Measurements from ENCODE around the gene RGL3.
A peak's percentile ranks its signal among the peaks of the same experiment; 100 is the strongest.

The RGL3 gene

DNA sequence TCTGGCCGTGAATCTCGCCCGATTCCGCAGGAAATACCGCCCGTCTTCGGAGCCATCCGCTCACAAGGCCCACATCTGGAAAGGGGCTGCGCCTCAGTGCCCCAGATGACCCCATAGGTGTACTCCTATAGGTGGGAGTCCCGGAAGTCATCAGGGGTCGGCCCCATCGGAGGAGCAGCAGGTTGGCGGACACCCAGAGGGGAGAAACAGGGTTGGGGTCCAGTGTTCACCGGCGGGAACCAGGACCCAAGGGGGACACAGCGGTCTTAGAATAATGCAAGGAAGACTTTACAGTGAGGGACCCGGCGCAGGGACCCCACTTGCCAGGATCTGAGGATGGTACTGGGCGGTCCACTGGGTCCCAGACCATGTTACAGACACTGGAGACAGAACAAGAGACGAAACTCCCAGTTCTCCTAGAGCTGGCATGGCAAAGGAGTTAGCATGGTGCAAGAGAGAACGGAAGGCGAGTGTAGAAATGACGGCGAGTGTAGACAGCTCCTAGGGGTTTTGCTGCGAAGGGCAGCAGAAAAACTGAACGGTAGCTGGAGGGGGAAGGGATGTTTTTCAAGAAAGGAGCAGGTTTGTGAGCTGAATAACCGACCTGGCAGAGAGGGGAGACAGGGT lies 4.2 kb upstream of the RGL3 start:
- TF ChIP-seq CTCF (IDR thresholded peaks at IDR 0.05; ENCODE audit: low read length, missing control alignments) = no peak
- DNase-seq (ENCODE audit: low read depth) = no peak
- no peak overlapping the region for H3K4me3 ChIP-seq (replicated peaks; ENCODE audit: low read depth, low read length)

- DNase-seq (ENCODE audit: low read depth) = peak; percentile 61
- H3K4me3 ChIP-seq (replicated peaks; ENCODE audit: low read depth, low read length) = no peak overlapping the region
- no peak for TF ChIP-seq CTCF (IDR thresholded peaks at IDR 0.05; ENCODE audit: low read length, missing control alignments)
Observed at GRCh38 chr19:11422163-11423065, 3.3 kb upstream of the RGL3 start.

DNA sequence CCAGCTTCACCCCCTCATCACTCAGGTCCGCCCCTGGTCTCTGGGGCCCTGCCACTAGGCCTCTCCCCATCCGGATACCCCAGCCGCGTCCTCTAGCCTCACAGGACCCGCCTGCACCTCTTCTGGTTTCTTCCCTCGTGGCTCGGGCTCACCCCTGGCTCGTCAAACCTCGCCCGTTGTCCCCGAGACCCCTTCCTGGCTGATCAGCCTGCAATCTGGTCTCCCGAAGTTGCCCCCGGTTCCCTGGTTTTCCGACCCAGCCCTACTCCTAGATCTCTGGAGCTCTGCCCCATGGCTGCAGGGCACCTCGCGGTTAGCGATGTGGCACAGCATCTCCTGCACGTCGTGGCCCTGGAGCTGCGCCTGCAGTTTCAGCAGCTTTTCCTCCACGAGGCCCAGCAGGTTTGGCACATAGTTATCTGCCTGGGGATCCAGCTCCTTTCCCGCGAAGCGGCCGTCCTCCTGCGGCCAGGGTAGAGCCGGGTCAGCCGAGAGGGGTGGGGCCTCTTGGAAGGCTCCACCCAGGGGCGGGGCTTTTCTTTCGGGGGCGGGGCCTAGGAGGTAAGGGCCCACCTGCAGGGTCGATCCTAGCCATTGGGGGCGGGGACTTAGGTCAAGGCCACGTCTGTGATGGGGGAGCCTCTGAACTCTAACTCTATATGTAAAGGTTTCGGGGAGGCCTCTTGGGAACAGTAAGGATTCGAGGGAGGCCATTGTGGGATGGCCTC lies 2.4 kb upstream of the RGL3 start:
- TF ChIP-seq CTCF (IDR thresholded peaks at IDR 0.05; ENCODE audit: low read length, missing control alignments) = no peak
- DNase-seq (ENCODE audit: low read depth) = no peak
- no peak overlapping the region for H3K4me3 ChIP-seq (replicated peaks; ENCODE audit: low read depth, low read length)

DNA sequence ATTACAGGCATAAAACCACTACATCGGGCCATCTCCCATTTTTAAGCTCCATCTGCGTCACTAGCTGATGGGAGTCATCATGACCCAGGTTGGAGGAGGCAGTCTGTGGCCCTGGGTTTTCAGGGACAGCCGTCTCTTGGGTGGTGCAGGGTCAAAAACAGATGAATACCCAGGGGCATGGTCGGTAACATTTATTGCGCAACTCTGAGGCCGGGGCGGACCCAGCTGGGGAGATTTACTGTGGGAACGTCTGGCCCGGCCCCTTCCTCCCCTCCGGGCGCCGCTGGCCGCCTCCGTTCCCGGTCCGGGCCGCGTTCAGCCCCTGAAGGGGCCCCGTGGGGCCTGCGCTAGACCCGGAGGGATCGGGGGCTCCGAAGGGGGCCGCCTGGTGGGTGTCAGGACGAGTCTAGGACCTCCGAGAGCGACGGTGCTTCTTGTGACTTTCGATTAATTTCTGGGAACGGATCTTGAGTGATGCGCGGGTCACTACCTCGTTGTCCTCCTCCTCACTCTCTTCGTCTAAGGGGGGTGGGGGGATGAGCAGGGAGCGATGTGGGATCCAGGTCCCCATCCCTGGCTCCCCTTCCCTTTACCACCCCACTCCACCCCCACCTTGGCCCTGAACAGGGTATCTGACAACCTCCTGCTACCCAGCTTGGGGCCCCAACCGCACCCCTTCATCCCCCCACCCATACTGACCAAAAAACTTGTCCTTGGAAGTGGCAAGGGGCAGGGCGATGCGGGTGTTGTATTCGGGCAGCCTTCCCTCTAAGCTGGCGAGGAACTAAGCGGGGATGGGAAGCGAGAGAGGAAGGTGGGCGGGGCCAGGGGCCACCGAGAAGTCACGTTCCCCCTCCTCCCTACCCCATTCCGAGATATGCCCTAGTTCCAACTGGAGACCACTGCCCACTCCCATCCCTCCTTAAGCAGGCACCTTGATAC lies 1.6 kb upstream of the RGL3 start:
- TF ChIP-seq CTCF (IDR thresholded peaks at IDR 0.05; ENCODE audit: low read length, missing control alignments) = no peak
- peak overlapping the region; percentile 38 for H3K4me3 ChIP-seq (replicated peaks; ENCODE audit: low read depth, low read length)
- DNase-seq (ENCODE audit: low read depth) = peak; percentile 53

DNA sequence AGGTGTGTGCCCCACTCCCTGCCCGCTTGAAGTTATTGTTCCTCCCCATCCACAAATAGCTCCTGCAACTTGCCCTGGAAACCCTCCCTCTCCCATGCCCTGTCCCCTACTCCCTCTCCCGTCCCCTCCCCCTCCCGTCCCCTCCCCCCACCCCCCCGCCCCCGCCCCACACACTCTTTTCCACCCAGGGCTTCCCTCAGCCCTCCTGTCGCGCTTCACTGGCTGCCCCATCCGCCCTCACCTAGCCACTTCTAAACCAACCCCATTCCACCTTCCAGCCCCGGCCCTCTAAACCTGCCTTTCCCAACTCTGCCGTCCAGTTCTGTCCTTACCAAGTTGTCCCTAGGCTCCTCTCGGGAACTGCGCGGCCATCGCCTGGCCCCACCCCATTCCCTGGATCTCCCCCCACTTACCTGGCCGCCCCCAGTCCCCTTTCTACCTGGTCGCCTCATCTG lies 993 bp downstream of the RGL3 start:
- no peak for TF ChIP-seq CTCF (IDR thresholded peaks at IDR 0.05; ENCODE audit: low read length, missing control alignments)
- no peak for DNase-seq (ENCODE audit: low read depth)
- no peak overlapping the region for H3K4me3 ChIP-seq (replicated peaks; ENCODE audit: low read depth, low read length)

Data from fibroblast of pulmonary artery (primary cell).